Caco-2 (cell line): ENCODE measurements around the gene TEKTIP1. TPM values are rescaled to one million over a fixed set of nuclear protein-coding genes. Genes with fewer than 3 reads are reported as not detected.

Experiments used
- BruUV-seq: library from RNA; stranded (reverse); fragments of 400-500 nt; replicated peaks from 2 replicates; lab custom pipeline; 2021; lab: Mats Ljungman, UMichigan
- CTCF ChIA-PET: fragments of 300-600 bp; sonication (Branson Sonifier 250); formaldehyde crosslinking; loops from one replicate; lab custom pipeline; 2022; ENCODE audit warnings: antibody characterized with exemption; lab: Charles Lee
- POLR2A ChIA-PET: fragments of 300-600 bp; sonication (Branson Sonifier 250); formaldehyde crosslinking; loops from one replicate; lab custom pipeline; 2022; ENCODE audit warnings: antibody characterized with exemption; lab: Charles Lee
- DNase-seq, 2 experiments: peaks; one replicate each; pipeline versions ENCODE4 v3.0.0 to v3.0.0-alpha.2; 2020 to 2022
- H3K27me3 ChIP-seq: replicated peaks from 2 replicates; pipeline ENCODE4 v1.6.0; 2011; ENCODE audit warnings: low read length; ENCODE audit not compliant: control insufficient read depth, insufficient read depth
- H3K36me3 ChIP-seq: 2 replicates; pipeline ENCODE4 v1.5.1; 2011; ENCODE audit warnings: low read length; ENCODE audit not compliant: control insufficient read depth, insufficient read depth
- H3K4me1 ChIP-seq: fragments of 250-450 bp; sonication (Bioruptor Pico); 2 replicates; pipeline ENCODE4 v1.5.1; 2020; ENCODE audit warnings: mild to moderate bottlenecking
- H3K4me3 ChIP-seq: 2 replicates; pipeline ENCODE4 v1.5.1; 2011; ENCODE audit warnings: low read depth, mild to moderate bottlenecking, control low read depth, low read length
- H3K9me3 ChIP-seq: fragments of 250-450 bp; sonication (Bioruptor Pico); 2 replicates; pipeline ENCODE4 v1.5.1; 2020; ENCODE audit warnings: mild to moderate bottlenecking, moderate library complexity
- H3K27ac Mint-ChIP-seq: one replicate; pipeline ENCODE4 v1.8.0; 2022; ENCODE audit warnings: mixed read lengths; ENCODE audit not compliant: unreplicated experiment
- H3K27me3 Mint-ChIP-seq: one replicate; pipeline ENCODE4 v1.8.0; 2022; ENCODE audit warnings: mixed read lengths; ENCODE audit not compliant: insufficient read depth, unreplicated experiment
- H3K36me3 Mint-ChIP-seq: one replicate; pipeline ENCODE4 v1.8.0; 2022; ENCODE audit warnings: mild to moderate bottlenecking, mixed read lengths; ENCODE audit not compliant: insufficient read depth, unreplicated experiment
- H3K4me1 Mint-ChIP-seq: one replicate; pipeline ENCODE4 v1.8.0; 2022; ENCODE audit warnings: low read depth, mixed read lengths; ENCODE audit not compliant: unreplicated experiment
- H3K4me3 Mint-ChIP-seq: one replicate; pipeline ENCODE4 v1.8.0; 2022; ENCODE audit warnings: mild to moderate bottlenecking, moderate library complexity, mixed read lengths; ENCODE audit not compliant: unreplicated experiment
- H3K9me3 Mint-ChIP-seq: one replicate; pipeline ENCODE4 v1.8.0; 2022; ENCODE audit warnings: mixed read lengths; ENCODE audit not compliant: unreplicated experiment
- CTCF ChIP-seq, 2 experiments: fragments of 200-600 bp in 1 of 2; IDR thresholded peaks; 1 replicate in 1 of 2; 2 replicates in 1 of 2; pipeline versions ENCODE4 v1.5.1 to v1.8.0; 2011 to 2022; ENCODE audit warnings: antibody characterized with exemption in 1 of 2, control low read depth in 1 of 2, inconsistent platforms in 1 of 2, low read depth in 1 of 2, low read length in 1 of 2, mild to moderate bottlenecking in 1 of 2, moderate library complexity in 1 of 2; ENCODE audit not compliant: insufficient read depth in 1 of 2, severe bottlenecking in 1 of 2, unreplicated experiment in 1 of 2
- intact Hi-C: fragments of 100-400 bp; cut with micrococcal nuclease; formaldehyde crosslinking; loops from one replicate; pipeline ENCODE4 v1.10.0; 2022; ENCODE audit not compliant: unreplicated experiment
- total RNA-seq: library from RNA; stranded (reverse); gene quantifications from 2 replicates; pipeline ENCODE4 v1.2.3, GENCODE V29; 2022

TEKTIP1 gene
- total RNA-seq, 1 experiment from 2014 or later: 1.5 TPM

GRCh38 chr19:3539756-3540118 is 763 bp downstream of the TEKTIP1 start:
- Histone ChIP-seq H3K27me3 (no peaks in the 10 kb centered on the region), H3K4me3 (no peak overlapping the region), H3K4me1 (no peaks in the 10 kb centered on the region), H3K9me3 (no peaks in the 10 kb centered on the region), H3K36me3 (no peaks in the 10 kb centered on the region)
- ChIA-PET CTCF (no interaction called here), POLR2A (no interaction called here)
- Mint-ChIP-seq H3K27me3 (no peaks in the 10 kb centered on the region), H3K4me3 (no peak overlapping the region), H3K27ac (no peak overlapping the region), H3K36me3 (peaks cover 55% of the 10 kb centered on the region), H3K9me3 (no peaks in the 10 kb centered on the region), H3K4me1 (no peaks in the 10 kb centered on the region)
- no peak for TF ChIP-seq CTCF (IDR thresholded peaks at IDR 0.05; ENCODE audit: insufficient read depth in 1 of 2, low read depth in 1 of 2, low read length in 1 of 2, severe bottlenecking in 1 of 2, unreplicated experiment in 1 of 2)
- intact Hi-C loops: no loop called here
- TSS peak; percentile 30 for BruUV-seq
- no peak for DNase-seq

- Mint-ChIP-seq H3K9me3 (no peaks in the 10 kb centered on the region), H3K4me1 (no peaks in the 10 kb centered on the region), H3K27ac (no peak overlapping the region), H3K4me3 (no peak overlapping the region), H3K36me3 (peaks cover 47% of the 10 kb centered on the region), H3K27me3 (no peaks in the 10 kb centered on the region)
- no peak overlapping the region for H3K4me3 ChIP-seq
- H3K4me1 ChIP-seq: no peaks in the 10 kb centered on the region
- ChIA-PET POLR2A (no interaction called here), CTCF (interaction anchor here (1.5 kb wide), 1 partner anchor 14 kb away, joined by 3 read pairs; the partner anchor contains the start of gene MFSD12)
- no TSS peak for BruUV-seq
- no peaks in the 10 kb centered on the region for H3K9me3 ChIP-seq
- intact Hi-C loops: no loop called here
- DNase-seq: no peak
- no peaks in the 10 kb centered on the region; the same call in 1 of the 2 replicates for H3K36me3 ChIP-seq
- H3K27me3 ChIP-seq: no peaks in the 10 kb centered on the region
- no peak for TF ChIP-seq CTCF (IDR thresholded peaks at IDR 0.05; ENCODE audit: insufficient read depth in 1 of 2, low read depth in 1 of 2, low read length in 1 of 2, severe bottlenecking in 1 of 2, unreplicated experiment in 1 of 2)
These were observed 4.4 kb downstream of the TEKTIP1 start for GRCh38 chr19:3543150-3544057.

GRCh38 chr19:3544058-3544376 is 5.0 kb downstream of the TEKTIP1 start:
- ChIA-PET CTCF (interaction anchor here (1.5 kb wide), 1 partner anchor 13 kb away, joined by 3 read pairs; the partner anchor contains the start of gene MFSD12), POLR2A (no interaction called here)
- no peaks in the 10 kb centered on the region for H3K9me3 ChIP-seq
- Mint-ChIP-seq H3K9me3 (no peaks in the 10 kb centered on the region), H3K4me3 (no peak overlapping the region), H3K4me1 (no peaks in the 10 kb centered on the region), H3K27ac (no peak overlapping the region), H3K27me3 (no peaks in the 10 kb centered on the region), H3K36me3 (peaks cover 41% of the 10 kb centered on the region)
- H3K4me1 ChIP-seq: no peaks in the 10 kb centered on the region
- DNase-seq: no peak
- H3K27me3 ChIP-seq: no peaks in the 10 kb centered on the region
- intact Hi-C loops: no loop called here
- H3K36me3 ChIP-seq: no peaks in the 10 kb centered on the region; the same call in 1 of the 2 replicates
- TF ChIP-seq CTCF (IDR thresholded peaks at IDR 0.05; ENCODE audit: insufficient read depth in 1 of 2, low read depth in 1 of 2, low read length in 1 of 2, severe bottlenecking in 1 of 2, unreplicated experiment in 1 of 2): no peak
- H3K4me3 ChIP-seq: no peak overlapping the region
- no TSS peak for BruUV-seq
